ENCODE data around the gene PRDM16.
A peak's percentile ranks its signal among the peaks of the same experiment; 100 is the strongest.

Gene PRDM16

DNA sequence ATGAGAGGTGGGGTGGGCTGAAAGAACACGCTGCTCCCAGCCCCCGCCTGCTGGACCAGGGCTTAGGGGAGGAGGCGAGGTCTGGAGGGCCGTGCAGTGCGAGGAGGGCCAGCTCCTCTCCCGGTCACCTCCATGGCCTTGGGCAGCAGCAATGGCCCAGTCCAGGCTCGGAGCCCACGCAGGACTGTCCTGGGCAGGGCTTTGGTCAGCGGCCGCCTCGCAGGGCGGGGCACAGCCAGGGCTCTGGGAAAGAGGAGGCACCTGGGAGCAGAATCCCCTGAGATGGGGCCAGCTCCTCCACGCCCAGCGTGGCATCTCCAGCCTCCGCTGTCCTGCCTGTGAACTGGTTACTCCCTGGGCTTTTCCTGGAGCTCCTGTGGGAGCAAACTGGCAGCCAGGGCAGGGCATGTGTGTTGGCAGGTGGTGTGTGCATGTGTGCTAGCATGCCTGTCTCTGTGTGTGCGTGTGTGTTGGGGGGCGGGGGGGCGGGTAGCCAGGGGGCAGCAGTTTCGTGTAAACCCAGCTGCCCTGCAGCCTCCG is 412.9 kb downstream of the PRDM16 start:
- H3K14ac ChIP-seq (ENCODE audit: low read length), result peak overlapping the region; percentile 82
- H3K4me3 ChIP-seq (ENCODE audit: low read length in 2 of 2), result no peak overlapping the region
- no peak overlapping the region for H4K8ac ChIP-seq (ENCODE audit: low read depth, low read length)
- H3K27me3 ChIP-seq (ENCODE audit: control insufficient read depth in 3 of 3, insufficient read depth in 3 of 3, low read depth in 1 of 3, low read length in 3 of 3), result no peaks in the 10 kb centered on the region
- H2BK15ac ChIP-seq (ENCODE audit: low read length), result no peak overlapping the region
- no peaks in the 10 kb centered on the region for H3K36me3 ChIP-seq (replicated peaks in 1 of 2; ENCODE audit: control insufficient read depth in 2 of 2, insufficient read depth in 2 of 2, low read length in 2 of 2)
- H2AFZ ChIP-seq (ENCODE audit: low read length), result no peak overlapping the region
- H4K91ac ChIP-seq (ENCODE audit: low read depth, low read length, poor library complexity), result no peak overlapping the region
- peak overlapping the region; percentile 82 for H2BK5ac ChIP-seq (ENCODE audit: low read length)
- DNase-seq (ENCODE audit: low spot score), result no peak
- H3K4me1 ChIP-seq (ENCODE audit: control insufficient read depth in 2 of 2, insufficient read depth in 1 of 2, low read depth in 1 of 2, low read length in 2 of 2), result peaks cover 0 to 2% of the 10 kb centered on the region in 2 donors
- no peak overlapping the region for H3K4me2 ChIP-seq (ENCODE audit: insufficient read depth, low read length, poor library complexity, severe bottlenecking)
- H3K27ac ChIP-seq (replicated peaks; ENCODE audit: low read length), result no peak overlapping the region
- H3K9ac ChIP-seq (ENCODE audit: low read depth, low read length, poor library complexity), result no peak overlapping the region
- H3K4ac ChIP-seq (ENCODE audit: low read length), result no peak overlapping the region
- no peak overlapping the region for H2BK120ac ChIP-seq (ENCODE audit: low read depth, low read length)
- no CpG with 5 or more reads among the region's 20 CpGs for WGBS, 2 donors (ENCODE audit: extremely low coverage in 2 of 2, insufficient read length in 2 of 2, insufficient replicate concordance in 1 of 2)
- H2BK12ac ChIP-seq (ENCODE audit: low read length), result no peak overlapping the region
- peaks cover 0 to 9% of the 10 kb centered on the region in 2 donors for H3K9me3 ChIP-seq (replicated peaks in 1 of 2; ENCODE audit: control insufficient read depth in 2 of 2, insufficient read depth in 1 of 2, low read depth in 1 of 2, low read length in 2 of 2)
- peaks cover 1% of the 10 kb centered on the region for H3K79me1 ChIP-seq (ENCODE audit: low read depth, low read length)
- H3K18ac ChIP-seq (ENCODE audit: low read length), result peak overlapping the region; percentile 64
- H2AK5ac ChIP-seq (ENCODE audit: low read depth, low read length), result peak overlapping the region; percentile 96
- H3K23ac ChIP-seq (ENCODE audit: low read depth, low read length, poor library complexity), result no peak overlapping the region

DNA sequence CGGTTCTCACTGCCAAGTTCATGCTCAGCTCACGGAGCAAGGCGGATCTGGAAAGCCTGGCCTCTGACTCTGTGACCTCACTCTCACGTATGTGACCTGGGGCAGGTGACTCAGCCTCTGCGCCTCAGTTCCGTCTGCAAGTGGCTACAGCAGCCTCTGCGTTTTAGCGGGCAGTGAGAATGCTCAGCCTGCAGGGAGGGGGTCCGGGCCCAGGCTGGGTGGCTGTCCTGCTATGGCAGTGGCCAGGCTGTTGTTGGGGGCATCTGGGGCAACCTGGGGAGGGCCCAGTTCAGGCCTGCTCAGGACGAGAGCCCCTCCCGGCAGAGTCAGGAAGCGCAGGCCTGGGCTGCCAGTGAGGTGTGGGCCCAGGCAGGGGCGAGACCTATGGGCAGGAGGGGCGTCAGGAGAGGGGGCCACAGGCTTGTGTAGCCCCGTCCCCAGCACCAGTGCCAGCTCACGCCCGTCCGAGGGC is 413.4 kb downstream of the PRDM16 start:
- Histone ChIP-seq H2BK12ac (ENCODE audit: low read length) (peak overlapping the region; percentile 73), H3K9ac (ENCODE audit: low read depth, low read length, poor library complexity) (no peak overlapping the region), H2AFZ (ENCODE audit: low read length) (no peak overlapping the region), H4K8ac (ENCODE audit: low read depth, low read length) (no peak overlapping the region), H2BK120ac (ENCODE audit: low read depth, low read length) (no peak overlapping the region), H3K36me3 (replicated peaks in 1 of 2; ENCODE audit: control insufficient read depth in 2 of 2, insufficient read depth in 2 of 2, low read length in 2 of 2) (no peaks in the 10 kb centered on the region), H3K18ac (ENCODE audit: low read length) (peak overlapping the region; percentile 80), H3K4me2 (ENCODE audit: insufficient read depth, low read length, poor library complexity, severe bottlenecking) (no peak overlapping the region), H3K9me3 (replicated peaks in 1 of 2; ENCODE audit: control insufficient read depth in 2 of 2, insufficient read depth in 1 of 2, low read depth in 1 of 2, low read length in 2 of 2) (peaks cover 0 to 12% of the 10 kb centered on the region in 2 donors), H3K4me1 (ENCODE audit: control insufficient read depth in 2 of 2, insufficient read depth in 1 of 2, low read depth in 1 of 2, low read length in 2 of 2) (peaks cover 0 to 2% of the 10 kb centered on the region in 2 donors), H3K79me1 (ENCODE audit: low read depth, low read length) (peaks cover 1% of the 10 kb centered on the region), H3K14ac (ENCODE audit: low read length) (no peak overlapping the region), H4K91ac (ENCODE audit: low read depth, low read length, poor library complexity) (no peak overlapping the region), H3K23ac (ENCODE audit: low read depth, low read length, poor library complexity) (peak overlapping the region; percentile 65), H3K27me3 (ENCODE audit: control insufficient read depth in 3 of 3, insufficient read depth in 3 of 3, low read depth in 1 of 3, low read length in 3 of 3) (no peaks in the 10 kb centered on the region), H2BK15ac (ENCODE audit: low read length) (peak overlapping the region; percentile 24), H2AK5ac (ENCODE audit: low read depth, low read length) (no peak overlapping the region), H3K27ac (replicated peaks; ENCODE audit: low read length) (no peak overlapping the region), H3K4ac (ENCODE audit: low read length) (no peak overlapping the region), H2BK5ac (ENCODE audit: low read length) (no peak overlapping the region), H3K4me3 (ENCODE audit: low read length in 2 of 2) (no peak overlapping the region)
- DNase-seq (ENCODE audit: low spot score), result no peak
- no CpG with 5 or more reads among the region's 18 CpGs for WGBS, 2 donors (ENCODE audit: extremely low coverage in 2 of 2, insufficient read length in 2 of 2, insufficient replicate concordance in 1 of 2)

DNA sequence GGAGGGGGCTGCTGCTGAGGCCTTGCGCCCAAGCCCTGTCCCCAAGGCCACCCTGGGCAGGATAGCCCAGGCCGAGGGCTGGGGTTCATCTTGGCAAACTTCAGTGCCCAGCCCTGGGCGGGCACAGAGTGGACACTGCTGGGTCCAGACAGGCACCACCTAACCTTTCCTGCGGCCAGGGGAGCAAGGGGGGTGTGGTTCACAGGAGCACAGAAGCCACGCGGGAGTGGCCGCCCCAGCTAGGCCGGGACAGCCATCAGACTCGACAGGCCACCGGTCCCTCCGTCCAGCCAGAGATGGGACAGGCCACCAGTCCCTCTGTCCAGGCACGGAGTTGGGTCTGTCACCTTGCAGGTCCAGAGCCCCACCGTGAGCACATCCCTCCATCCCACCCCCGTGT is 414.4 kb downstream of the PRDM16 start:
- H3K36me3 ChIP-seq (replicated peaks in 1 of 2; ENCODE audit: control insufficient read depth in 2 of 2, insufficient read depth in 2 of 2, low read length in 2 of 2), result no peaks in the 10 kb centered on the region
- no peak overlapping the region for H3K27ac ChIP-seq (replicated peaks; ENCODE audit: low read length)
- peaks cover 3 to 17% of the 10 kb centered on the region in 2 donors for H3K9me3 ChIP-seq (replicated peaks in 1 of 2; ENCODE audit: control insufficient read depth in 2 of 2, insufficient read depth in 1 of 2, low read depth in 1 of 2, low read length in 2 of 2)
- H4K91ac ChIP-seq (ENCODE audit: low read depth, low read length, poor library complexity), result no peak overlapping the region
- peak overlapping the region; percentile 80 for H3K23ac ChIP-seq (ENCODE audit: low read depth, low read length, poor library complexity)
- H3K27me3 ChIP-seq (ENCODE audit: control insufficient read depth in 3 of 3, insufficient read depth in 3 of 3, low read depth in 1 of 3, low read length in 3 of 3), result no peaks in the 10 kb centered on the region
- H3K9ac ChIP-seq (ENCODE audit: low read depth, low read length, poor library complexity), result peak overlapping the region; percentile 12
- H3K18ac ChIP-seq (ENCODE audit: low read length), result peak overlapping the region; percentile 65
- H3K4me1 ChIP-seq (ENCODE audit: control insufficient read depth in 2 of 2, insufficient read depth in 1 of 2, low read depth in 1 of 2, low read length in 2 of 2), result peaks cover 0 to 2% of the 10 kb centered on the region in 2 donors
- H2BK5ac ChIP-seq (ENCODE audit: low read length), result no peak overlapping the region
- no peak overlapping the region for H3K4me3 ChIP-seq (ENCODE audit: low read length in 2 of 2)
- no peak for DNase-seq (ENCODE audit: low spot score)
- H2AFZ ChIP-seq (ENCODE audit: low read length), result no peak overlapping the region
- whole genome bisulfite sequencing, 2 donors (ENCODE audit: extremely low coverage in 2 of 2, insufficient read length in 2 of 2, insufficient replicate concordance in 1 of 2), result no CpG with 5 or more reads among the region's 14 CpGs
- peaks cover 1% of the 10 kb centered on the region for H3K79me1 ChIP-seq (ENCODE audit: low read depth, low read length)
- H2BK120ac ChIP-seq (ENCODE audit: low read depth, low read length), result no peak overlapping the region
- H3K14ac ChIP-seq (ENCODE audit: low read length), result peak overlapping the region; percentile 38
- H3K4ac ChIP-seq (ENCODE audit: low read length), result no peak overlapping the region
- H2BK12ac ChIP-seq (ENCODE audit: low read length), result peak overlapping the region; percentile 22
- no peak overlapping the region for H3K4me2 ChIP-seq (ENCODE audit: insufficient read depth, low read length, poor library complexity, severe bottlenecking)
- H2AK5ac ChIP-seq (ENCODE audit: low read depth, low read length), result peak overlapping the region; percentile 63
- H4K8ac ChIP-seq (ENCODE audit: low read depth, low read length), result no peak overlapping the region
- H2BK15ac ChIP-seq (ENCODE audit: low read length), result peak overlapping the region; percentile 49

DNA sequence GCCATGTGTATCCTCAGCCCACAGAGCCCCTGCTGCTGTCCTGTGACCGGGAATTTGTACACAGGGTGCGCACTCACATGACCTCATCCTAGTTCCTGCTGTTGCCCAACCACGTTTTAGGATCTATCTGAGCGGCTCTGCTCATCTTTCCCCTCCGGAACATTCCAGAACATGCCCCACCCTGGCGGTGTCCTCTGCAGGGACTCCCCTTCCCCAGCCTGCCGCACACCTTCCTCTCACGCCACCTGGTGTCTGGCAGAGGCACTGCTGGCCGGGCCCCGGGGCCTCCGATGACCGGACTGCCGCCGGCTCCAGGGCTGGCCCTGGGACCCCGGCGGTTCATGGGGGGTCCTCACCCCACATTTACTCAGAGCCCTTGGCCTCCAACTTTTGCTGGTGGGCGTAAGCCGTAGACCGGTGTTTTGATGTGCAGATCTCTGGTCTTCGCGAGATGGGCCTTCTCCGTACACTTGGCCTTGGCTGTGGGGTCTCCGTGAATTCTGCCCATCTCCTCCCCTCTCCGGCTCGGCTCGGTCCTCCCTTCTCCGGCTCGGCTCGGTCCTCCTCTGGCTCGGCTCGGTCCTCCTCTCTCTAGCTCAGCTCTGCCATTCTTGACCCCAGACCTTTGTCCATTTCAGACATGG is 414.9 kb downstream of the PRDM16 start:
- Histone ChIP-seq H2BK15ac (ENCODE audit: low read length) (no peak overlapping the region), H2BK5ac (ENCODE audit: low read length) (no peak overlapping the region), H3K9me3 (replicated peaks in 1 of 2; ENCODE audit: control insufficient read depth in 2 of 2, insufficient read depth in 1 of 2, low read depth in 1 of 2, low read length in 2 of 2) (peaks cover 8 to 20% of the 10 kb centered on the region in 2 donors), H2AK5ac (ENCODE audit: low read depth, low read length) (no peak overlapping the region), H2BK120ac (ENCODE audit: low read depth, low read length) (no peak overlapping the region), H4K91ac (ENCODE audit: low read depth, low read length, poor library complexity) (no peak overlapping the region), H3K9ac (ENCODE audit: low read depth, low read length, poor library complexity) (peak overlapping the region; percentile 12), H3K4ac (ENCODE audit: low read length) (no peak overlapping the region), H3K36me3 (replicated peaks in 1 of 2; ENCODE audit: control insufficient read depth in 2 of 2, insufficient read depth in 2 of 2, low read length in 2 of 2) (peaks cover under 1 to 3% of the 10 kb centered on the region in 2 donors), H3K79me1 (ENCODE audit: low read depth, low read length) (peaks cover 1% of the 10 kb centered on the region), H3K18ac (ENCODE audit: low read length) (peak overlapping the region; percentile 38), H3K23ac (ENCODE audit: low read depth, low read length, poor library complexity) (peak overlapping the region; percentile 80), H4K8ac (ENCODE audit: low read depth, low read length) (peak overlapping the region; percentile 65), H3K4me1 (ENCODE audit: control insufficient read depth in 2 of 2, insufficient read depth in 1 of 2, low read depth in 1 of 2, low read length in 2 of 2) (peaks cover 0 to 2% of the 10 kb centered on the region in 2 donors), H2BK12ac (ENCODE audit: low read length) (no peak overlapping the region), H3K27ac (replicated peaks; ENCODE audit: low read length) (no peak overlapping the region), H3K4me2 (ENCODE audit: insufficient read depth, low read length, poor library complexity, severe bottlenecking) (no peak overlapping the region), H2AFZ (ENCODE audit: low read length) (no peak overlapping the region), H3K27me3 (ENCODE audit: control insufficient read depth in 3 of 3, insufficient read depth in 3 of 3, low read depth in 1 of 3, low read length in 3 of 3) (no peaks in the 10 kb centered on the region), H3K14ac (ENCODE audit: low read length) (peak overlapping the region; percentile 21), H3K4me3 (ENCODE audit: low read length in 2 of 2) (no peak overlapping the region)
- no peak for DNase-seq (ENCODE audit: low spot score)
- WGBS, 2 donors (ENCODE audit: extremely low coverage in 2 of 2, insufficient read length in 2 of 2, insufficient replicate concordance in 1 of 2), result no CpG with 5 or more reads among the region's 31 CpGs

All from neuronal stem cell (in vitro differentiated cells).